GM12878 (cell line): ENCODE measurements around the gene FKBP4. TPM values are rescaled to one million over a fixed set of nuclear protein-coding genes. Genes with fewer than 3 reads are reported as not detected.

Source experiments
- ATAC-seq: fragments of 200-7000 bp; cut with Tn5 transposase; 3 replicates; pipeline ENCODE4 v1.9.1; 2020; ENCODE audit warnings: mild to moderate bottlenecking, moderate library complexity
- BruUV-seq: library from RNA; stranded (reverse); fragments of 400-500 nt; replicated peaks from 2 replicates; lab custom pipeline; 2021; lab: Mats Ljungman, UMichigan
- CTCF ChIA-PET: fragments of 300-600 bp; sonication (Branson Sonifier 250); formaldehyde crosslinking; extraction: SDS; loops from one replicate; lab custom pipeline; 2021; ENCODE audit warnings: inconsistent platforms; lab: Yijun Ruan, JAX
- POLR2A ChIA-PET: fragments of 350-600 bp; formaldehyde crosslinking; extraction: SDS; loops from one replicate; lab custom pipeline; 2021; ENCODE audit warnings: inconsistent platforms; lab: Charles Lee
- RAD21 ChIA-PET: fragments of 300-600 bp; sonication (Branson Sonifier 250); formaldehyde crosslinking; loops from one replicate; lab custom pipeline; 2023; ENCODE audit warnings: antibody characterized with exemption; ENCODE audit not compliant: unreplicated experiment; lab: Charles Lee
- SMC1A ChIA-PET: fragments of 300-600 bp; sonication (Branson Sonifier 250); formaldehyde crosslinking; loops from one replicate; lab custom pipeline; 2023; ENCODE audit not compliant: unreplicated experiment, uncharacterized antibody; lab: Charles Lee
- DNase-seq: peaks from one replicate; pipeline ENCODE4 v3.0.0-alpha.2; 2011; ENCODE audit warnings: low read depth, low spot score
- FAIRE-seq: peaks from 3 replicates; lab custom pipeline; 2011; peaks lifted over from hg19 to GRCh38; lab: Jason Lieb, UNC
- H2AFZ ChIP-seq: 2 replicates; pipeline ENCODE4 v1.6.0; 2011; ENCODE audit warnings: low read depth, low read length, control low read depth; ENCODE audit not compliant: control insufficient read depth
- H3K27ac ChIP-seq: 2 replicates; pipeline ENCODE4 v1.5.1; 2011; ENCODE audit warnings: control low read depth; ENCODE audit not compliant: control insufficient read depth, insufficient read depth
- H3K27me3 ChIP-seq, 2 experiments: replicated peaks in 1 of 2; 2 replicates each; pipeline versions ENCODE4 v1.6.0 to v1.6.1; 2011; ENCODE audit warnings: low read length in 1 of 2; ENCODE audit not compliant: control insufficient read depth in 2 of 2, insufficient read depth in 2 of 2
- H3K36me3 ChIP-seq, 2 experiments: 2 replicates each; pipeline ENCODE4 v1.5.1; 2011; ENCODE audit warnings: low read length in 1 of 2; ENCODE audit not compliant: control insufficient read depth in 2 of 2, insufficient read depth in 2 of 2
- H3K4me1 ChIP-seq: 2 replicates; pipeline ENCODE4 v1.6.1; 2011; ENCODE audit warnings: mild to moderate bottlenecking, low read length, moderate library complexity, mixed read lengths; ENCODE audit not compliant: control insufficient read depth, insufficient read depth
- H3K4me2 ChIP-seq: 2 replicates; pipeline ENCODE4 v1.6.0; 2011; ENCODE audit warnings: control low read depth; ENCODE audit not compliant: control insufficient read depth, insufficient read depth
- H3K4me3 ChIP-seq: fragments of 200-600 bp; sonication (generic); 2 replicates; pipeline ENCODE4 v1.5.1; 2016
- H3K79me2 ChIP-seq: 2 replicates; pipeline ENCODE4 v1.6.0; 2011; ENCODE audit warnings: low read length; ENCODE audit not compliant: control insufficient read depth, insufficient read depth
- H3K9ac ChIP-seq: 2 replicates; pipeline ENCODE4 v1.8.0; 2011; ENCODE audit warnings: low read length, control low read depth, mixed read lengths; ENCODE audit not compliant: control insufficient read depth, insufficient read depth
- H3K9me3 ChIP-seq: replicated peaks from 3 replicates; pipeline ENCODE4 v1.5.1; 2011; ENCODE audit warnings: mild to moderate bottlenecking, low read length; ENCODE audit not compliant: control insufficient read depth, insufficient read depth
- H4K20me1 ChIP-seq: 2 replicates; pipeline ENCODE4 v1.6.0; 2011; ENCODE audit not compliant: control insufficient read depth, insufficient read depth
- BRCA1 ChIP-seq: IDR thresholded peaks from 2 replicates; pipeline ENCODE4 v1.6.1; 2011; ENCODE audit warnings: low read depth, low read length, improper control_type of control experiment
- CHD2 ChIP-seq: IDR thresholded peaks from 2 replicates; pipeline ENCODE4 v1.6.1; 2011; ENCODE audit warnings: low read depth, low read length, improper control_type of control experiment, borderline replicate concordance
- CREM ChIP-seq: IDR thresholded peaks from 2 replicates; pipeline ENCODE4 v1.6.1; 2014; ENCODE audit warnings: antibody characterized with exemption, low read depth
- EP300 ChIP-seq, 2 experiments: fragments of 150-350 bp in 1 of 2; IDR thresholded peaks; 2 replicates each; pipeline ENCODE4 v1.6.1; 2011 to 2012; ENCODE audit warnings: low read depth in 2 of 2, low read length in 2 of 2, borderline replicate concordance in 1 of 2, improper control_type of control experiment in 1 of 2, inconsistent platforms in 1 of 2; ENCODE audit not compliant: control insufficient read depth in 1 of 2
- JUNB ChIP-seq: IDR thresholded peaks from 2 replicates; pipeline ENCODE4 v1.6.1; 2016; ENCODE audit warnings: antibody characterized with exemption, mild to moderate bottlenecking
- RELA ChIP-seq: fragments of 450-650 bp; IDR thresholded peaks from 2 replicates; pipeline ENCODE4 v1.8.0; 2014; ENCODE audit warnings: borderline replicate concordance; ENCODE audit not compliant: partially characterized antibody
- RFX5 ChIP-seq: IDR thresholded peaks from 2 replicates; pipeline ENCODE4 v1.6.1; 2011; ENCODE audit warnings: low read depth, low read length, improper control_type of control experiment
- SMC3 ChIP-seq: IDR thresholded peaks from 2 replicates; pipeline ENCODE4 v1.6.1; 2011; ENCODE audit warnings: low read length, improper control_type of control experiment, borderline replicate concordance
- SREBF1 ChIP-seq: IDR thresholded peaks from 2 replicates; pipeline ENCODE4 v1.6.1; 2012; ENCODE audit warnings: mild to moderate bottlenecking, low read length
- TAF1 ChIP-seq: IDR thresholded peaks from 2 replicates; pipeline ENCODE4 v1.6.1; 2011; ENCODE audit warnings: mild to moderate bottlenecking, low read depth, low read length, borderline replicate concordance
- WRNIP1 ChIP-seq: IDR thresholded peaks from 2 replicates; pipeline ENCODE4 v1.6.1; 2011; ENCODE audit warnings: low read depth, low read length, improper control_type of control experiment, borderline replicate concordance
- ZBED1 ChIP-seq: IDR thresholded peaks from 2 replicates; pipeline ENCODE4 v1.6.1; 2016; ENCODE audit warnings: borderline replicate concordance
- ZNF384 ChIP-seq: IDR thresholded peaks from 2 replicates; pipeline ENCODE4 v1.6.1; 2012; ENCODE audit warnings: low read depth, mild to moderate bottlenecking, low read length, improper control_type of control experiment, borderline replicate concordance
- ZZZ3 ChIP-seq: IDR thresholded peaks from 2 replicates; pipeline ENCODE4 v1.6.1; 2011; ENCODE audit warnings: low read depth; ENCODE audit not compliant: control insufficient read depth, insufficient read length
- WGBS: methylation state at CpG from one replicate; pipeline ENCODE4 v1.1.6; 2016; ENCODE audit warnings: low lambda C conversion rate; ENCODE audit not compliant: insufficient replicate concordance, insufficient coverage; ENCODE audit errors: missing lambda C conversion rate; 5-methylcytosine and 5-hydroxymethylcytosine counted together
- in situ Hi-C: fragments of 300-500 bp; cut with MboI; formaldehyde crosslinking; loops from 9 replicates; pipeline ENCODE4 v1.14.3; 2018; ENCODE audit warnings: mixed read lengths
- intact Hi-C: fragments of 100-400 bp; cut with micrococcal nuclease; formaldehyde crosslinking; loops from one replicate; pipeline ENCODE4 v1.14.2; 2022; ENCODE audit not compliant: unreplicated experiment
- polyA plus RNA-seq, 11 experiments: library from polyadenylated mRNA; depleted of rRNA in 4 of 11; unstranded in 6 of 11; stranded (reverse) in 5 of 11; fragments of >200 nt; fragmentation: Nextera tagmentation in 4 of 11; fragmentation: Illumina TruSeq in 1 of 11; extraction: Ambion mirVana in 4 of 11; extraction: Trizol in 1 of 11; gene quantifications; 1 replicate in 1 of 11; 2 replicates in 10 of 11; pipeline versions ENCODE4 v1.2.1 to v1.2.3, GENCODE V29; 2011 to 2016; ENCODE audit warnings: inconsistent platforms in 2 of 11, missing spikeins in 2 of 11, low read depth in 1 of 11
- total RNA-seq, 4 experiments: library from RNA; depleted of rRNA in 3 of 4; stranded (reverse); fragments of >200 nt in 3 of 4; fragmentation: Illumina TruSeq in 1 of 4; extraction: Trizol in 1 of 4; gene quantifications; 2 replicates each; pipeline versions ENCODE4 v1.2.1 to v1.2.3, GENCODE V29; 2013 to 2021
- TF ChIP-seq, protein P1 (sequence below): fragments of 450-650 bp; conservative IDR thresholded peaks from 2 replicates; pipeline ENCODE4 v1.6.1; 2017; ENCODE audit warnings: mild to moderate bottlenecking, moderate library complexity

Gene FKBP4
- total and polyA plus RNA-seq, 10 of the 15 experiments (the other 5 are each of a cell fraction or from before 2014, with no cell fraction given) = 8.9 to 90.0 (median 45.4) TPM

DNA sequence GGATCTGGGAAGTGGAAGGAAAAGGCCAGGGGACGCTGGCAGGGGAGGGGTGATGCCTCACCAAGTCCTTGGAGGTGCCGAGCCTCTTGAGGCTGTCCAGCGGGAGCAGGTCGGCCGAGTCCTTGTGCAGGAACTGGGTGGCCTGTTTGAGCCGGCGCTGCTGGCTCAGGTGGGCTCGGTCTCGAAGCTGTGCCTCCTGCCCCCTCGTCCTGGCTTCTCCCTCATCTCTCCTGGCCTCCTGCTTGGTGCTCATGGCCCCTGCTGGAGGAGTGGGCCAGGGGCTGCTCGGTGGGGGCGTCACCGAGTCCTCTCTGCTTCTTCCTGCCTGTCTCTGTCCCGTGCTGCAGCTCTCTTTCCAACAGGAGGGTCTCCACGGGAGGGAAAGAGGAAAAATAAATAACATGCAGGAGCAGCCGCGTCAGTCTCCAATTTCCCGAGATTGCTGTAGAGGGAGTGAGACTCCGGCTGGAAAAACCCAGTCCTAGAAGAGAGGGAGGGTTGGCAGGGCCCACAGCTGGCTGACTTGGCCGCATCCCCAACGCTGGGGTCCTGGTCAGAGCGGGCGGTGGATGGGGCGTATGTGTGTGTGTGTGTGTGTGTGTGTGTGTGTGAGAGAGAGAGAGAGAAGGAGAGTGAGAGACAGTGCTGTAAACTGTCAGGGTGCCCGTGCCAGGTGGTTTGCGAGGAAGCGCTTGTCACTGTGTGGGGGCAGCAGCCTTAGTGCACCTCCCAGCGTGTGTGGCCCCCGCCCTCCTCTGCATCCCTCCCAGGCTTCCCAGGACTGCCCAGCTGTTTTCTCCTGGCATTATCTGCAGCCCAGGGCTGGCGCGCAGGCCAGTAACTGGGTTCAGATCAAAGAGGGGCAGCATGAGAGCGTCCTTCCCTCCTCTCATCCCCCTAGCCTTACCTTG is 40.1 kb downstream of the FKBP4 start, which contains the start of gene NRIP2:
TSS of gene NRIP2 (minus strand) at position 455 of the 911 bp plus-strand sequence. CDS start at position 403, 52 bp downstream.
- intact Hi-C loops = no loop called here
- in situ Hi-C loops = no loop called here
- Histone ChIP-seq H4K20me1 (no peaks in the 10 kb centered on the region), H3K9ac (no peak within 1 kb of the TSS), H3K4me1 (no peaks in the 10 kb centered on the region), H3K4me2 (no peak within 1 kb of the TSS), H3K27me3 (no peaks in the 10 kb centered on the region), H3K9me3 (no peaks in the 10 kb centered on the region), H2AFZ (no peak within 1 kb of the TSS), H3K27ac (no peak within 1 kb of the TSS), H3K4me3 (no peak within 1 kb of the TSS), H3K79me2 (no peaks in the 10 kb centered on the region), H3K36me3 (peaks cover 0 to 2% of the 10 kb centered on the region in 2 experiments; a peak in 3 of 4 replicates)
- no peak for ATAC-seq
- 79% methylated on average over 29 of the region's 32 CpGs for WGBS
- no TSS peak for BruUV-seq
- POLR2A ChIA-PET = no interaction called here
- SMC1A ChIA-PET = no interaction called here
- RAD21 ChIA-PET = no interaction called here
- CTCF ChIA-PET = no interaction called here
- no peak for DNase-seq
- no peak for TF ChIP-seq WRNIP1
- no peak for TF ChIP-seq SREBF1
- no peak for TF ChIP-seq RELA
- TF ChIP-seq JUNB = no peak
- no peak for TF ChIP-seq CREM
- TF ChIP-seq BRCA1 = no peak
- no peak for TF ChIP-seq ZNF384
- TF ChIP-seq, protein P1, sequence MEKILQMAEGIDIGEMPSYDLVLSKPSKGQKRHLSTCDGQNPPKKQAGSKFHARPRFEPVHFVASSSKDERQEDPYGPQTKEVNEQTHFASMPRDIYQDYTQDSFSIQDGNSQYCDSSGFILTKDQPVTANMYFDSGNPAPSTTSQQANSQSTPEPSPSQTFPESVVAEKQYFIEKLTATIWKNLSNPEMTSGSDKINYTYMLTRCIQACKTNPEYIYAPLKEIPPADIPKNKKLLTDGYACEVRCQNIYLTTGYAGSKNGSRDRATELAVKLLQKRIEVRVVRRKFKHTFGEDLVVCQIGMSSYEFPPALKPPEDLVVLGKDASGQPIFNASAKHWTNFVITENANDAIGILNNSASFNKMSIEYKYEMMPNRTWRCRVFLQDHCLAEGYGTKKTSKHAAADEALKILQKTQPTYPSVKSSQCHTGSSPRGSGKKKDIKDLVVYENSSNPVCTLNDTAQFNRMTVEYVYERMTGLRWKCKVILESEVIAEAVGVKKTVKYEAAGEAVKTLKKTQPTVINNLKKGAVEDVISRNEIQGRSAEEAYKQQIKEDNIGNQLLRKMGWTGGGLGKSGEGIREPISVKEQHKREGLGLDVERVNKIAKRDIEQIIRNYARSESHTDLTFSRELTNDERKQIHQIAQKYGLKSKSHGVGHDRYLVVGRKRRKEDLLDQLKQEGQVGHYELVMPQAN = no peak
- no peak for TF ChIP-seq ZZZ3
- no peak for TF ChIP-seq EP300 (IDR thresholded peaks at IDR 0.05; ENCODE audit: borderline replicate concordance in 1 of 2, control insufficient read depth in 1 of 2, low read depth in 2 of 2, low read length in 2 of 2)
- TF ChIP-seq SMC3 = no peak
- no peak for TF ChIP-seq ZBED1
- TF ChIP-seq CHD2 = no peak
- no peak for TF ChIP-seq RFX5
- TF ChIP-seq TAF1 = no peak
- no peak for FAIRE-seq
